Measurements from ENCODE around the gene PELI3. TPM values are rescaled to one million over a fixed set of nuclear protein-coding genes. Genes with fewer than 3 reads are reported as not detected.

The PELI3 gene
- total and polyA plus RNA-seq, 2 of the 8 experiments (the other 6 are each of a cell fraction or from before 2014, with no cell fraction given), result 5.2 to 7.6 TPM

DNA sequence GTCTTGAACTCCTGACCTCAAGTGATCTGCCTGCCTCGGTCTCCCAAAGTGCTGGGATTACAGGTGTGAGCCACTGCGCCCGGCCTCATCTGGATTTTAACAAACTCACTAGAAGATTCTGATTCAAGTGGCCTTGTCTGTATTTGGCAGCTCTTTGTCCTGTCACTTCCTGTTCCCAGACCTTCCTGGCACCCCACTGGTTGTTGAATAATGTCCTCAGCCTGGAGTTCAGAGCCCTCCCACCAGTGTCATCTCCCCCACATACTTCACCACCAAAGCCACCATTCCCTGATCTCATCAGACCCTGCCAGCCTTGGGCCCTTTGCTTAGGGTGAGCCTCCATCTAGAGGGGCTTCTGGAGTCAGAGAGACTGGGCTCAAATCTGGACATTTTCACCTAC lies 3.3 kb downstream of the PELI3 start (continued):
- no peak for TF ChIP-seq MAFK (IDR thresholded peaks at IDR 0.05; ENCODE audit: low read depth, low read length)
